Ascending aorta (tissue), 2 donors: ENCODE results near the gene ARID2. TPM values are rescaled to one million over a fixed set of nuclear protein-coding genes. Genes with fewer than 3 reads are reported as not detected.

Experiments used
- DNase-seq, 2 donors: peaks; one replicate each; pipeline ENCODE4 v3.0.0-alpha.2; 2019; ENCODE audit warnings: low spot score in 2 of 2
- H3K27ac ChIP-seq, 2 donors: fragments of 200-600 bp; sonication (generic); one replicate each; pipeline ENCODE4 v1.5.1; 2016 to 2017; ENCODE audit warnings: mild to moderate bottlenecking in 1 of 2
- H3K27me3 ChIP-seq: fragments of 200-600 bp; sonication (generic); one replicate; pipeline ENCODE4 v1.5.1; 2017
- H3K36me3 ChIP-seq, 2 donors: fragments of 200-600 bp; sonication (generic); one replicate each; pipeline ENCODE4 v1.5.1; 2016
- H3K4me1 ChIP-seq, 2 donors: fragments of 200-600 bp; sonication (generic); one replicate each; pipeline ENCODE4 v1.5.1; 2016 to 2017; ENCODE audit warnings: mild to moderate bottlenecking in 1 of 2
- H3K4me3 ChIP-seq, 2 donors: fragments of 200-600 bp; sonication (generic); one replicate each; pipeline ENCODE4 v1.5.1; 2016 to 2017; ENCODE audit warnings: mild to moderate bottlenecking in 1 of 2
- H3K9me3 ChIP-seq, 2 donors: fragments of 200-600 bp; sonication (generic); one replicate each; pipeline ENCODE4 v1.5.1; 2016
- CTCF ChIP-seq, 3 experiments: fragments of 200-600 bp in 2 of 3; fragments of 450-650 bp in 1 of 3; sonication (generic) in 2 of 3; IDR thresholded peaks; one replicate each; pipeline ENCODE4 v1.5.1; 2016 to 2019; ENCODE audit warnings: antibody characterized with exemption in 3 of 3, mild to moderate bottlenecking in 1 of 3, moderate library complexity in 1 of 3
- intact Hi-C: fragments of 100-400 bp; cut with DNase I; formaldehyde crosslinking; loops from one replicate; pipeline ENCODE4 v1.15.1; 2023
- total RNA-seq: library from RNA; depleted of rRNA; stranded (reverse); fragments of >200 nt; gene quantifications from one replicate; pipeline ENCODE4 v1.1.0, GENCODE V29; 2016

ARID2 gene
- total RNA-seq, 1 donor from 2014 or later: 18.4 TPM

- H3K36me3 ChIP-seq: peaks cover 0 to 5% of the 10 kb centered on the region in 2 donors
- no peak overlapping the region for H3K27ac ChIP-seq
- no peaks in the 10 kb centered on the region for H3K4me1 ChIP-seq
- intact Hi-C loops: no loop called here
- no peak overlapping the region for H3K4me3 ChIP-seq
- DNase-seq: no peak
- no peak for TF ChIP-seq CTCF (IDR thresholded peaks at IDR 0.05)
- H3K27me3 ChIP-seq: no peaks in the 10 kb centered on the region
- no peaks in the 10 kb centered on the region for H3K9me3 ChIP-seq
These were observed 136.8 kb downstream of the ARID2 start for GRCh38 chr12:45866299-45866698.

GRCh38 chr12:45872446-45872845 lies 142.9 kb downstream of the ARID2 start:
- Histone ChIP-seq H3K4me3 (no peak overlapping the region), H3K27me3 (no peaks in the 10 kb centered on the region), H3K9me3 (no peaks in the 10 kb centered on the region), H3K4me1 (no peaks in the 10 kb centered on the region), H3K36me3 (peaks cover 23 to 45% of the 10 kb centered on the region in 2 donors), H3K27ac (no peak overlapping the region)
- intact Hi-C loops: no loop called here
- TF ChIP-seq CTCF (IDR thresholded peaks at IDR 0.05): no peak
- no peak for DNase-seq

- Histone ChIP-seq H3K4me3 (no peak overlapping the region), H3K4me1 (peaks cover 0 to 11% of the 10 kb centered on the region in 2 donors), H3K27me3 (no peaks in the 10 kb centered on the region), H3K9me3 (no peaks in the 10 kb centered on the region), H3K27ac (no peak overlapping the region), H3K36me3 (peaks cover 21 to 45% of the 10 kb centered on the region in 2 donors)
- no peak for TF ChIP-seq CTCF (IDR thresholded peaks at IDR 0.05)
- intact Hi-C loops: no loop called here
- DNase-seq: no peak
These were observed 147.6 kb downstream of the ARID2 start for GRCh38 chr12:45877069-45877468.

GRCh38 chr12:45878630-45879255 lies 149.2 kb downstream of the ARID2 start:
- H3K4me3 ChIP-seq: no peak overlapping the region
- intact Hi-C loops: no loop called here
- H3K9me3 ChIP-seq: no peaks in the 10 kb centered on the region
- no peak for TF ChIP-seq CTCF (IDR thresholded peaks at IDR 0.05)
- H3K4me1 ChIP-seq: peaks cover 0 to 11% of the 10 kb centered on the region in 2 donors
- no peak for DNase-seq
- peaks cover 17 to 30% of the 10 kb centered on the region in 2 donors for H3K36me3 ChIP-seq
- H3K27me3 ChIP-seq: no peaks in the 10 kb centered on the region
- peak overlapping the region in 1 of 2 donors; percentile 5 for H3K27ac ChIP-seq

- H3K4me3 ChIP-seq: no peak overlapping the region
- intact Hi-C loops: no loop called here
- no peak overlapping the region for H3K27ac ChIP-seq
- H3K27me3 ChIP-seq: no peaks in the 10 kb centered on the region
- peaks cover 0 to 11% of the 10 kb centered on the region in 2 donors for H3K4me1 ChIP-seq
- H3K9me3 ChIP-seq: no peaks in the 10 kb centered on the region
- peaks cover 13 to 26% of the 10 kb centered on the region in 2 donors for H3K36me3 ChIP-seq
- no peak for DNase-seq
- TF ChIP-seq CTCF (IDR thresholded peaks at IDR 0.05): no peak
These were observed 149.9 kb downstream of the ARID2 start for GRCh38 chr12:45879363-45879895.
